SW480 (cell line): ENCODE data around the gene MYLK2.
A peak's percentile ranks its signal among the peaks of the same experiment; 100 is the strongest.
"Not testable (repeated sequence)": the region's sequence is repeated elsewhere in the genome, so short reads cannot be mapped to it uniquely, and the experiment has no call there.

ENCODE experiments used
- DNase-seq: peaks from one replicate; pipeline ENCODE4 v3.0.0-alpha.2; 2016; ENCODE audit warnings: low spot score

MYLK2 gene

GRCh38 chr20:31815408-31816188 lies 3.6 kb upstream of the MYLK2 start:
- DNase-seq, result no peak

- DNase-seq, result no peak
Measured at GRCh38 chr20:31816221-31816620, 2.9 kb upstream of the MYLK2 start.

GRCh38 chr20:31817461-31817860 lies 1.7 kb upstream of the MYLK2 start:
- no peak for DNase-seq

- no peak for DNase-seq
Measured at GRCh38 chr20:31818376-31818908, 714 bp upstream of the MYLK2 start.

- no peak for DNase-seq
Measured at GRCh38 chr20:31820228-31820627, 1.1 kb downstream of the MYLK2 start.

- DNase-seq, result no peak
Measured at GRCh38 chr20:31821427-31821826, 2.3 kb downstream of the MYLK2 start.

- peak; percentile 97 for DNase-seq
Measured at GRCh38 chr20:31822421-31823330, 3.5 kb downstream of the MYLK2 start.

- DNase-seq, result no peak
Measured at GRCh38 chr20:31823360-31824124, 4.4 kb downstream of the MYLK2 start.

- DNase-seq, result no peak
Measured at GRCh38 chr20:31824125-31824485, 4.9 kb downstream of the MYLK2 start.

- no peak for DNase-seq
Measured at GRCh38 chr20:31824554-31825313, 5.6 kb downstream of the MYLK2 start.

GRCh38 chr20:31826074-31826473 lies 6.9 kb downstream of the MYLK2 start:
- no peak for DNase-seq

- no peak for DNase-seq
Measured at GRCh38 chr20:31827059-31827458, 7.9 kb downstream of the MYLK2 start.

- DNase-seq, result not testable (repeated sequence)
Measured at GRCh38 chr20:31828016-31828415, 8.9 kb downstream of the MYLK2 start.

GRCh38 chr20:31829731-31830130 lies 10.6 kb downstream of the MYLK2 start:
- no peak for DNase-seq

GRCh38 chr20:31830406-31830981 lies 11.3 kb downstream of the MYLK2 start:
- DNase-seq, result no peak

- no peak for DNase-seq
Measured at GRCh38 chr20:31831211-31831610, 12.1 kb downstream of the MYLK2 start.

GRCh38 chr20:31831771-31832306 lies 12.7 kb downstream of the MYLK2 start:
- DNase-seq, result no peak

GRCh38 chr20:31833130-31833930 lies 14.2 kb downstream of the MYLK2 start:
- DNase-seq, result peak; percentile 65

- no peak for DNase-seq
Measured at GRCh38 chr20:31833931-31834521, 14.9 kb downstream of the MYLK2 start.
